GM19455 (cell line): ENCODE data around the gene ADAP1.

ENCODE experiments used
- ATAC-seq: cut with Tn5 transposase; IDR thresholded peaks from one replicate; pipeline ENCODE4 v1.9.1; 2021; ENCODE audit not compliant: unreplicated experiment

The ADAP1 gene

DNA sequence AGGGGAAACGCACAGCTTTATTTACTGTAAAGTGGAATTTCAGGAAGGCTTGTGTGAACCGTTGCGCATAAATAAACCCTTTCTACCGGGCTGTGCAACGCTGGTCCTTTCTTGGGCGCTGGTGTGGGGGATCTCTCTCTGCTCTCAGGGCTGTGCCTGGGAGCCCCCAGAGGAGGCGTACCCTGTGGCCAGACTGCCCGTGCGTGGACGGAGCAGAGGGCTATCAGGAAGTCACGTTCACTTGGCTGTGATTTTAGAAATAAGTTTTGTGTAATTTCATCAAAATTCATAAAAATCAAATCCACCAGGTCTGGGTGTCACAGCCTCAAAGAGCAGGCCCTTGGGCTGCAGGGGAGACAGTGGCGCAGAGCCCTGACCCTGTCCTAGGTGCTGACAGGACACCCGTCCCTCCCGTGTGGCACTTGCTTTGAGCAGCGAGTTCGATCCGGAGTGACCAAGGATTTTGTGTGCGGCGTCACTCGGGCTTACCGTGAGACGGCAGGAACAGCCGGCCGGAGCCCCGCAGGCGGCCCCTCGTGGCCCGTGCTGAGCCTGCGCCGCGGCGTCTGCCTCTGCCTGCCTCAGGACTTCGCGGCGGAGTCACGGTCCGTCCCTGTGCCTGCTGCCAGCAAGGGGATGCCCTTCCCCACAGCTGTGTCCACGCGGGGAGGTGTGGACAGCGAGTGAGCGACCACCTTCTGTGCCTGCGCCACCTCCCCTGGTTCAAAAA lies 58.0 kb downstream of the ADAP1 start:
- no peak for ATAC-seq

DNA sequence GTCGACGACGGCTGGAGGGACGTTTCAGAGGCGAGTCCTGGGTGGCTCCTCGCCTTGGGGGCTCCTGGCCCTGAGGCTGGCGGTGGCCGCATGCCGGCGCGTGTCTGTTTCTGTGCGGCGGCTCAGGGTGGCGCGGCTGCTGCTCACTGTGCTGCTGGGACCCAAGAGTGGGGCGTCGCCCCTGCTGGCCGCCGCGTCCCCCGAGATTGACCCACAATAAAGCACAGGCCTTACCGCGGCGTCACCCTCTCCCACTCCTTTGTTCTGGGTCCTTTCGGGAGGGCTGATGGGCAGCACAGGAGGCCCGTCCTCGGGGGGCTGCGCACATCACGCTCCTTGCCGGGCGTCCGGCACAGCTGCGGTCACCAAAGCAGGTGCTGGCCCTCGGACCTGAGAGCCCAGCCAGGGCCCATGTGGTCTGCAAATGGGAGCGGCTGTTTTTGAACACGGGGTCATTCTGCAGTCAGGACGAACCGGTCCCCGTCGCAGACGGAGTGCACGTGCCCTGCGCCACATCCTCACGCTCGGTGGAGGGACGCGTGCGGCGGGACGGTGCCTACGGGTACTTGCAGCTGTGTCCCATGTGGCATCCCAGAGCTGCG lies 58.9 kb downstream of the ADAP1 start:
- ATAC-seq: no peak

- ATAC-seq: no peak
Measured at GRCh38 chr7:894927-895450, 59.5 kb downstream of the ADAP1 start.

GRCh38 chr7:894164-894867 lies 60.2 kb downstream of the ADAP1 start:
- ATAC-seq: no peak

- ATAC-seq: no peak
Measured at GRCh38 chr7:893686-894085, 60.8 kb downstream of the ADAP1 start.

DNA sequence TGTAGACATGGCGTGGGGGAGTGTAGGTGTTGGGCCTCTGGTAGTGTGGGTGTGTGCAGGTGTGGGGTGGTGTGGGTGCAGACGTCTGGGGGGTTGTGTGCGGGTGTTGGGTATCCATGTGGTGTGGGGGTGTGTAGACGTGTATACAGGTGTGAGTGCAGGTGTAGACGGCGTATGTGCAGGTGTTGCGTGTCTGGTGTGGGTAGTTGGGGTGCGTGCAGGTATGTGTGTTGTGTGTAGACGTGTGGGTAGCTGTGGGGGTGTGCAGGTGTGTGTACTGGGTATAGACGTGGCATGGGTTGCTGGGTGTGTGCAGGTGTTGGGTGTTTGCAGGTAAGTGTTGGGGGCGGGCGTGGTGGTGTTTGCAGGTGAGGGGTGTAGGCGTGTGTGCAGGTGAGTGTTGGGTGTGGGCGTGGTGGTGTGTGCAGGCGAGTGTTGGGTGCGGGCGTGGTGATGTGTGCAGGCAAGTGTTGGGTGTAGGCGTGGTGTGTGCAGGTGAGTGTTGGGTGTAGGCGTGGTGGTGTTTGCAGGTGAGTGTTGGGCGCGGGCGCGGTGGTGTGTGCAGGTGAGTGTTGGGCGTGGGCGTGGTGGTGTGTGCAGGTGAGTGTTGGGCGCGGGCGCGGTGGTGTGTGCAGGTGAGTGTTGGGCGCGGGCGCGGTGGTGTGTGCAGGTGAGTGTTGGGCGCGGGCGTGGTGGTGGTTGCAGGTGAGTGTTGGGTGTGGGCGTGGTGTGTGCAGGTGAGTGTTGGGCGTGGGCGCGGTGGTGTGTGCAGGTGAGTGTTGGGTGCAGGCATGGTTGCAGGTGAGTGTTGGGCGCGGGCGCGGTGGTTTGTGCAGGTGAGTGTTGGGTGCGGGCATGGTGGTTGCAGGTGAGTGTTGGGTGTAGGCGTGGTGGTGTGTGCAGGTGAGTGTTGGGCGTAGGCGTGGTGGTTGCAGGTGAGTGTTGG lies 61.6 kb downstream of the ADAP1 start:
- ATAC-seq: no peak

GRCh38 chr7:891805-892204 lies 62.7 kb downstream of the ADAP1 start:
- ATAC-seq: no peak

DNA sequence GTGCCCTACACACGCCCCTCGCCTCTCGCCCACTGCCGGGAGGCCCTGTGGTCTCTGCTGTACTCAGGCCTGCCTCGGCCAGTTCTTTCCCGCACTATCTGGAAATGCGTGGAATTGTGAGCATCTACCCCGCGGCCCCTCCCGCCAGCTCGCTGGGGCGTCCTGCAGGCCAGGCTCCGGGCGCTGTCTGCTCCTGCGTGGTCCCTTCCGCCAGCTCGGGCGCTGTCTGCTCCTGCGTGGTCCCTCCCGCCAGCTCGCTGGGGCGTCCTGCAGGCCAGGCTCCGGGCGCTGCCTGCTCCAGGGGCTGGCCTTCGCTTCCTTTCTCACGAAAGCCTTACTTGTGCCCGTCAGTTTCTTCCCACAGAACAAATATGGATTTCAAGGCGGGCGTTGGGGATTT lies 63.2 kb downstream of the ADAP1 start:
- ATAC-seq: no peak

- ATAC-seq: no peak
Measured at GRCh38 chr7:890868-891267, 63.6 kb downstream of the ADAP1 start.

GRCh38 chr7:889391-889790 lies 65.1 kb downstream of the ADAP1 start:
- ATAC-seq: no peak

- no peak for ATAC-seq
Measured at GRCh38 chr7:889025-889390, 65.5 kb downstream of the ADAP1 start.

GRCh38 chr7:888081-889024 lies 66.1 kb downstream of the ADAP1 start:
- no peak for ATAC-seq

DNA sequence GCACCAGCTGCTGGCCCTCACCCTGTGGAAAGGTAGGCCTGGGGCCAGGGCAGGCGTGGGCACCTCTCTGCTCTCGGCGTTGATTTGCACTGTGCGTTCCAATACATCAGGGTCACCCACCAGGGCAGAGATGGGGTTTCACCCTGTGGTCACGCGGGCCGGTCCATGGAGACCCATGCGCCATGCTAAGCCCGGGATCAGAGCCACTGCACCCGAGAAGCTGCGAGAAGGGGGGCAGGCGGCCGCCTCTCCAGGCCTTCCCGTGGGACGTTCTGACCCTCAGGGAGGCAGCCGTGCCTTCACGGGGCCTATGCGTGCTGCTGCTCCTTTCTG lies 67.0 kb downstream of the ADAP1 start:
- ATAC-seq: no peak

DNA sequence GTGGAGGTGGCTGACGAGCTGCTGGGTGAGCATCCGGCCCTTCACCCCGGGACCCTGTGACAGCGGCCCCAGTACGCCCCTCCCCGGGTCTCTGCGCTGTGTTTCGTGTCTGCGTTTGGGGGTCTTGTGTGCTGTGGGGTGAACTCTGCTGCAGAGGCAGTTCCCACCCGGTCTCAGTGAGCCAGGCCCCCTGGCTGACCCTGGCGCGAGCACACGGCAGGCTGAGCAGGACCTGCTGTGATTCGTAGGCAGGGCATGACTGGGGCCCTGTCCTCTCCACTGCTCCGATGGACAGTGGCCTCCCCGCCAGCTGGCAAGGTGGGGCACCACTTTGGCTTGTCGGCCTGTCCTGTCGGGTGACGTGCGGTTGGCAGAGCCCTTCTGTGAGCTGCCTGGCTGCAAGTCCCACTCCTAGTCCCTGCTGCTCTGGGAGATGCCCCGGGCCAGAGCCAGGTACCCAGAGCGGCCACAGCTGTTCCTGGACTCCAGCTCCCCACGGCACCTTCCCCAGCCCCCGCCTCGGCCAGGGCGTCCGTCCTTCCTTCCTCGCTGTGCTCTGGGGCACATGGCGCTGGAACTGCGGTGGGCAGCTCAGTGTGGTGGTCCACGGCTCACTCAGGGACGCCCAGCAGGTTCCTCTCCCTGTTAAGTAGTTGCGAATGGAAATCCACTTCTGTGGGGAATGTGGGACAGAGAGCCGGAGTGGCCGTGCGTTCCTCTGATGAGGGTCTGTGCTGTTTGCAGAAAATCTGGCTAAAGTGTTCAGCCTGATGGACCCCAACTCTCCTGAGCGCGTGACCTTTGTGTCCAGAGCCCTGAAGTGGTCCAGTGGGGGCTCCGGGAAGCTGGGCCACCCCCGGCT lies 67.6 kb downstream of the ADAP1 start:
- no peak for ATAC-seq

GRCh38 chr7:885893-886625 lies 68.4 kb downstream of the ADAP1 start:
- ATAC-seq: no peak

DNA sequence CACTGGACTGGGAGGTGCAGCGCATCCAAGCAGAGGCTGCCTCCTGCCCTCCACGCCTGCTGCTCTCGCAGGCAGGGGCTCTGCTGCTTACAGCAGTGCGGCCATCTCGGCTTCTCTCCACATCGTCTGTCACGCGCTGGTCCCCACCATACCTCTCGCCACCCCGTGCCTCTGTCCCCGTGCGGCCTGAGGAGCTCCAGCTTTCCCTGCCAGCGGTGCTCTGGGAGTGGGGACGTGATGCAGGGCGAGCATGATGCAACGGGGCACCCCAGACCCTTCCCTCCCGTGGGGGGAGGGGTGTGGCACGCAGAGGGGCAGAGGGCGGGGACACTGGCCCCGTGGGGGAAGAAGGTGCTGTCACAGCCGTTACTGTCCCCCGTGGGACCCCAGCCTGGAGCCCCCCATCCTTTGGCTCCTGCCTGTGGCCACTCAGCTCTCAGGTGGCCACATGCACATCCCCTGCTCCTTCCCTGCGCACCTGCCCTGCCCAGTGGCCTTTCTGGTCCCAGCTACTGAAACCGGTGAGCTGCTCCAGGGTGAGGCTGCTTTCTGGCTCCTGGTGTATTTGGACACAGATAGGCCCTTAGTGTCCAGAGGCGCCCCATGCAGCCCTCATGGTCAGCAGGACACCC lies 69.1 kb downstream of the ADAP1 start:
- ATAC-seq: no peak

- ATAC-seq: no peak
Measured at GRCh38 chr7:884191-885003, 70.1 kb downstream of the ADAP1 start.
